B cell (primary cell): ENCODE data around the gene GRIK2. TPM values are rescaled to one million over a fixed set of nuclear protein-coding genes. Genes with fewer than 3 reads are reported as not detected.

Experiments
- ATAC-seq: fragments of 200-7000 bp; cut with Tn5 transposase; one replicate; pipeline ENCODE4 v1.10.0; 2021; ENCODE audit warnings: low read depth, mild to moderate bottlenecking, moderate number of reproducible peaks, moderate library complexity
- CTCF ChIA-PET: fragments of 350-600 bp; sonication (Branson Sonifier 250); formaldehyde crosslinking; loops from one replicate; lab custom pipeline; 2021; ENCODE audit warnings: antibody characterized with exemption, inconsistent platforms; lab: Charles Lee
- POLR2A ChIA-PET: fragments of 350-600 bp; sonication (Branson Sonifier 250); formaldehyde crosslinking; loops from one replicate; lab custom pipeline; 2021; ENCODE audit warnings: antibody characterized with exemption; lab: Charles Lee
- DNase-seq: peaks from one replicate; pipeline ENCODE4 v3.0.0; 2013
- H2AFZ ChIP-seq: 2 replicates; pipeline ENCODE4 v1.6.1; 2012; ENCODE audit warnings: mild to moderate bottlenecking, low read depth, low read length; ENCODE audit not compliant: insufficient read depth, poor library complexity, severe bottlenecking
- H3K27ac ChIP-seq, 2 donors: 1 replicate in 1 of 2; 2 replicates in 1 of 2; pipeline ENCODE4 v1.5.1; 2012 to 2013; ENCODE audit warnings: low read length in 2 of 2, mild to moderate bottlenecking in 2 of 2, moderate library complexity in 1 of 2
- H3K27me3 ChIP-seq, 4 experiments: fragments of 200-600 bp in 1 of 4; sonication (generic) in 1 of 4; replicated peaks in 1 of 4; 1 replicate in 2 of 4; 2 replicates in 2 of 4; pipeline versions ENCODE4 v1.6.1 to v1.7.0; 2013 to 2016; ENCODE audit warnings: low read length in 3 of 4, mild to moderate bottlenecking in 2 of 4, mixed read lengths in 1 of 4, moderate library complexity in 1 of 4; ENCODE audit not compliant: insufficient read depth in 4 of 4, control insufficient read depth in 3 of 4; ENCODE audit errors: control extremely low read depth in 1 of 4
- H3K36me3 ChIP-seq, 2 experiments: replicated peaks in 1 of 2; 1 replicate in 1 of 2; 2 replicates in 1 of 2; pipeline versions ENCODE4 v1.6.1 to v1.7.1; 2013; ENCODE audit warnings: low read length in 1 of 2; ENCODE audit not compliant: insufficient read depth in 2 of 2, control insufficient read depth in 1 of 2; ENCODE audit errors: control extremely low read depth in 1 of 2, extremely low read depth in 1 of 2
- H3K4me1 ChIP-seq, 2 donors: fragments of 200-600 bp in 1 of 2; sonication (generic) in 1 of 2; 1 replicate in 1 of 2; 2 replicates in 1 of 2; pipeline versions ENCODE4 v1.5.1 to v1.6.1; 2013 to 2017; ENCODE audit warnings: low read length in 2 of 2; ENCODE audit not compliant: control insufficient read depth in 2 of 2, insufficient read depth in 2 of 2
- H3K4me2 ChIP-seq: replicated peaks from 2 replicates; pipeline ENCODE3; 2012; ENCODE audit warnings: mild to moderate bottlenecking, low read depth, low read length; ENCODE audit not compliant: poor library complexity, severe bottlenecking
- H3K4me3 ChIP-seq, 5 experiments: fragments of 200-600 bp in 1 of 5; sonication (generic) in 1 of 5; 1 replicate in 3 of 5; 2 replicates in 2 of 5; pipeline versions ENCODE4 v1.5.1 to v1.7.0; 2011 to 2016; ENCODE audit warnings: low read length in 4 of 5, mild to moderate bottlenecking in 4 of 5, low read depth in 2 of 5, control low read depth in 1 of 5, moderate library complexity in 1 of 5; ENCODE audit not compliant: insufficient read depth in 1 of 5; ENCODE audit errors: control extremely low read depth in 1 of 5, extremely low read depth in 1 of 5
- H3K79me2 ChIP-seq: fragments of 200-600 bp; sonication (generic); one replicate; pipeline ENCODE4 v1.6.0; 2016; ENCODE audit warnings: low read length; ENCODE audit not compliant: control insufficient read depth, insufficient read depth
- H3K9ac ChIP-seq: fragments of 200-600 bp; sonication (generic); 2 replicates; pipeline ENCODE4 v1.6.1; 2017; ENCODE audit warnings: mild to moderate bottlenecking, low read length, moderate library complexity
- H3K9me3 ChIP-seq, 3 donors: one replicate each; pipeline versions ENCODE4 v1.6.1 to v1.7.1; 2013; ENCODE audit warnings: low read length in 2 of 3; ENCODE audit not compliant: control insufficient read depth in 2 of 3, insufficient read depth in 1 of 3; ENCODE audit errors: control extremely low read depth in 1 of 3
- H4K20me1 ChIP-seq: 2 replicates; pipeline ENCODE4 v1.6.0; 2012; ENCODE audit warnings: mild to moderate bottlenecking, low read length; ENCODE audit not compliant: insufficient read depth, control insufficient read depth, poor library complexity, severe bottlenecking
- H3K27ac Mint-ChIP-seq: one replicate; pipeline ENCODE4 v1.8.0; 2021; ENCODE audit warnings: mixed read lengths
- H3K27me3 Mint-ChIP-seq: one replicate; pipeline ENCODE4 v1.8.0; 2021; ENCODE audit warnings: mixed read lengths
- H3K4me1 Mint-ChIP-seq: one replicate; pipeline ENCODE4 v1.8.0; 2021; ENCODE audit warnings: mixed read lengths
- H3K4me3 Mint-ChIP-seq: one replicate; pipeline ENCODE4 v1.8.0; 2021; ENCODE audit warnings: mixed read lengths
- H3K9me3 Mint-ChIP-seq: one replicate; pipeline ENCODE4 v1.8.0; 2022; ENCODE audit warnings: mixed read lengths; ENCODE audit not compliant: insufficient read depth
- EZH2 ChIP-seq: IDR thresholded peaks from 2 replicates; pipeline ENCODE4 v1.6.1; 2012; ENCODE audit warnings: borderline replicate concordance, low read depth, mild to moderate bottlenecking, moderate library complexity, low read length; ENCODE audit not compliant: insufficient read depth, poor library complexity, severe bottlenecking
- WGBS: methylation state at CpG from one replicate; pipeline ENCODE4 v1.1.5; 2013; ENCODE audit warnings: missing lambda C conversion rate; ENCODE audit not compliant: insufficient coverage; 5-methylcytosine and 5-hydroxymethylcytosine counted together
- intact Hi-C: fragments of 100-400 bp; cut with micrococcal nuclease; formaldehyde crosslinking; loops from one replicate; pipeline ENCODE4 v1.10.0; 2022
- polyA plus RNA-seq: library from polyadenylated mRNA; depleted of rRNA; stranded (reverse); fragments of >200 nt; gene quantifications from 2 replicates; pipeline ENCODE4 v1.2.3, GENCODE V29; 2012
- total RNA-seq, 2 donors: library from RNA; stranded (reverse); fragments of 120-200 nt in 1 of 2; gene quantifications; 1 replicate in 1 of 2; 2 replicates in 1 of 2; pipeline versions ENCODE4 v1.2.3 to v1.2.4, GENCODE V29; 2013 to 2022
- TF ChIP-seq, protein P1 (sequence below): fragments of 200-600 bp; IDR thresholded peaks from one replicate; pipeline ENCODE4 v1.8.0; 2022; ENCODE audit warnings: antibody characterized with exemption, mild to moderate bottlenecking

Gene GRIK2
- total and polyA plus RNA-seq, 2 donors (not counting 1 experiment from before 2014, with no cell fraction given) = not detected

DNA sequence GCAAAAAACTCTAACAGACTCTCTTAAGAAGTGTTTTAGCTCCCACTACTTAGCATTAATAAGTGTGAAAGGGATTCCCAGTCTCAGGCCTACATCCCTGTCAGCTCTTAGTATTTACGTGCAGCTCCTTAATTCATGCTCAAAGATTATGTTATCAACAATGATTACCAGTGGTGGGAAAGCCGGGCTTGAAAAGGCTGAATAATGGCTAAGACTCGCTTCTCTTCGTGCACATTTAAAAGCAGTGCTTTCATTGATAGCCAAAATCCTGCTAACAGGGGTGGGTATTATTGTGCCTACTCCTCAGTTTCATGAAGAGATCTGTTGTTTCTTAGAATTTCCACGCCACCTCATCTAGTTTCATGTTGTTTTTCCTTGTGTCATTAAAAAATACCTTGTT lies 518.8 kb downstream of the GRIK2 start:
- 91% methylated on average over 5 of the region's 5 CpGs for WGBS
- TF ChIP-seq, protein P1, sequence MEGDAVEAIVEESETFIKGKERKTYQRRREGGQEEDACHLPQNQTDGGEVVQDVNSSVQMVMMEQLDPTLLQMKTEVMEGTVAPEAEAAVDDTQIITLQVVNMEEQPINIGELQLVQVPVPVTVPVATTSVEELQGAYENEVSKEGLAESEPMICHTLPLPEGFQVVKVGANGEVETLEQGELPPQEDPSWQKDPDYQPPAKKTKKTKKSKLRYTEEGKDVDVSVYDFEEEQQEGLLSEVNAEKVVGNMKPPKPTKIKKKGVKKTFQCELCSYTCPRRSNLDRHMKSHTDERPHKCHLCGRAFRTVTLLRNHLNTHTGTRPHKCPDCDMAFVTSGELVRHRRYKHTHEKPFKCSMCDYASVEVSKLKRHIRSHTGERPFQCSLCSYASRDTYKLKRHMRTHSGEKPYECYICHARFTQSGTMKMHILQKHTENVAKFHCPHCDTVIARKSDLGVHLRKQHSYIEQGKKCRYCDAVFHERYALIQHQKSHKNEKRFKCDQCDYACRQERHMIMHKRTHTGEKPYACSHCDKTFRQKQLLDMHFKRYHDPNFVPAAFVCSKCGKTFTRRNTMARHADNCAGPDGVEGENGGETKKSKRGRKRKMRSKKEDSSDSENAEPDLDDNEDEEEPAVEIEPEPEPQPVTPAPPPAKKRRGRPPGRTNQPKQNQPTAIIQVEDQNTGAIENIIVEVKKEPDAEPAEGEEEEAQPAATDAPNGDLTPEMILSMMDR = no peak
- TF ChIP-seq EZH2 = no peak
- Histone ChIP-seq H3K36me3 (no peaks in the 10 kb centered on the region), H3K4me1 (no peaks in the 10 kb centered on the region), H3K79me2 (no peaks in the 10 kb centered on the region), H3K4me2 (no peak overlapping the region), H4K20me1 (no peaks in the 10 kb centered on the region), H3K4me3 (no peak overlapping the region), H3K9me3 (no peaks in the 10 kb centered on the region), H3K9ac (no peak overlapping the region), H3K27me3 (no peaks in the 10 kb centered on the region), H3K27ac (no peak overlapping the region), H2AFZ (no peak overlapping the region)
- Mint-ChIP-seq H3K27me3 (no peaks in the 10 kb centered on the region), H3K4me1 (no peaks in the 10 kb centered on the region), H3K4me3 (no peak overlapping the region), H3K27ac (no peak overlapping the region), H3K9me3 (no peaks in the 10 kb centered on the region)
- POLR2A ChIA-PET = no interaction called here
- no peak for ATAC-seq
- intact Hi-C loops = no loop called here
- CTCF ChIA-PET = no interaction called here
- no peak for DNase-seq

GRCh38 chr6:101918471-101918870 lies 525.0 kb downstream of the GRIK2 start:
- H3K4me2 ChIP-seq = no peak overlapping the region
- ChIA-PET POLR2A (no interaction called here), CTCF (no interaction called here)
- no peak overlapping the region for H3K4me3 ChIP-seq
- H3K9me3 ChIP-seq = no peaks in the 10 kb centered on the region
- WGBS = no CpG with 5 or more reads among the region's 2 CpGs
- no peak overlapping the region for H3K9ac ChIP-seq
- Mint-ChIP-seq H3K4me1 (no peaks in the 10 kb centered on the region), H3K4me3 (no peak overlapping the region), H3K9me3 (no peaks in the 10 kb centered on the region), H3K27ac (no peak overlapping the region), H3K27me3 (no peaks in the 10 kb centered on the region)
- TF ChIP-seq EZH2 = no peak
- TF ChIP-seq, protein P1 = no peak
- H3K79me2 ChIP-seq = no peaks in the 10 kb centered on the region
- ATAC-seq (no peak), DNase-seq (no peak)
- H3K36me3 ChIP-seq = no peaks in the 10 kb centered on the region
- intact Hi-C loops = no loop called here
- no peaks in the 10 kb centered on the region for H4K20me1 ChIP-seq
- H3K27ac ChIP-seq = no peak overlapping the region
- H3K27me3 ChIP-seq = no peaks in the 10 kb centered on the region
- no peak overlapping the region for H2AFZ ChIP-seq
- H3K4me1 ChIP-seq = no peaks in the 10 kb centered on the region
